CD4-positive, alpha-beta T cell treated with Interleukin-6 at 100 ng/mL for 8 hours (primary cell): ENCODE results near the gene CACNA1A.
A peak's percentile ranks its signal among the peaks of the same experiment; 100 is the strongest.

Experiments
- DNase-seq: peaks from one replicate; pipeline ENCODE4 v3.0.0-alpha.2; 2020; ENCODE audit warnings: mixed read lengths, low spot score

The CACNA1A gene

DNA sequence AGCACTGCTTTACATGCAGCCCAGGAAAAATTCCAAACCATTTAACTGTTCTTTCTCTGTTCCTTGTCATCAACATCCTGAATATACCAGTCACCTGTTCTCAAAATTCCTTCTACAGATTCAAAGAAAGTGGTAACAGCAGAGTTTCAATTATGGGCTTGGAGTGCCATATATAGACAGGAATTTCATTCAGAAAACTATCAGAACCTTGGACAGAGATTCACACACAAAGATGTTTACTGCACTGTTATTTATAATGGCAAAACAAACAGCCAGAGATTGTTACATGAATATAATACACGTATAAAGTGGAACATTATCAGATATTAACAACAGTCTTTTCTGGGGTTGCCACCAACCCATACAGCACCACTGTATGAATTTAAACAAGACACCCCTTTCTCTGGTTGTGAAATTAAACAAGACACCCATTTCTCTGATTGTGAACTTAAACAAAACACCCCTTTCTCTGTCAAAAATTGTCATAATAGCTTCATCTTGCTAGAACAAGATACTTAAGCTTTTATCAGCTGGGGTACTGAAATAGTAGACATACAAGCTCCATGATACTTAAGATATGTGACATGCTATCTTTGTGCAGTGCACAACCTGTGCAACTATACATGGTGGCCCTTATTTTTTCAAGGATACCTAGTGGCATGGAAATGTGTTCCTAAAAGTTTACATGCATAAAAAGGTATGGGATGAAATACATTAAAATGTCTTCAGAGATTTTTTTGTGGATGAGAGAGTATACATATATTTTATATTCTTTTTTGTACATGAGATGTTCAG lies 12.6 kb downstream of the CACNA1A start:
- no peak for DNase-seq

DNA sequence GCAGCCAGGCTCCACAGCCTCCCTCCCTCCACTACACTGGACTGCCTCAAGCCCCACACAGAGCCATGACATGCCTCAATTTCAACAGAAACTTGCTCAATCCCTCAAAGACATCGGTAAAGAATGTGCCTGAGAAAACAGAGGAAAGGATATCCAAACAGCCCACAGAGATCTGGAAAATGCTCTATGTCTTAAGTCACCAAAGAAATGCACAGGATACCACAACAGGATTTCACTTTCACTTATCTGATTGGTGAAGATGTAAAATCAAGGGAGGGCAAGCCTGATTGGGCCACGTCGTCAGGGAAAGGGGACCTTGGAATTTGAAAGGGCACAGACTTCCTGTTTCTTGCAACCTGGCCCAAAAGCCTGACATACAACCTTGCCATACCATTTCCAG lies 14.2 kb downstream of the CACNA1A start:
- DNase-seq = no peak

GRCh38 chr19:13487985-13488384 lies 18.3 kb downstream of the CACNA1A start:
- DNase-seq = no peak

- DNase-seq = no peak
These were observed 22.1 kb downstream of the CACNA1A start for GRCh38 chr19:13484166-13484565.

DNA sequence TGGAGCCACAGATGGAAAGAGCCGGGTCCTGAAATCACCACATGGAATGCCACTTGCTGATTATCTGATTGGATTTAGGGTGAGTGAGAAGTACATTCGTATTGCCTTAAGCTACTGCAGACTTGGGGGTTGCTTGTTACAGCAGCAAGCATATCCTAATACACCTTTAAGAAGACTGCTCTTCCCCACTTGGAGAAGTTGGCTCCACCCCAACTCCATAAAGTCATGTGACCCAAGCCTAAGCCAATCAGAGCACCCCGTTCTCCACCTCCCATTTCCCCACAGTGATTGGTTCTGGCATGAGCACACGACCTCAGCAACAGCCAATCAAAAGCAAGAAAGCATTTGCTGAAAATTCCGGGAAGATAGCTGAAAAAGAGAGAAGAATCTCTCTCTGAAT lies 23.1 kb downstream of the CACNA1A start:
- no peak for DNase-seq

GRCh38 chr19:13478576-13478975 lies 27.7 kb downstream of the CACNA1A start:
- DNase-seq = no peak

DNA sequence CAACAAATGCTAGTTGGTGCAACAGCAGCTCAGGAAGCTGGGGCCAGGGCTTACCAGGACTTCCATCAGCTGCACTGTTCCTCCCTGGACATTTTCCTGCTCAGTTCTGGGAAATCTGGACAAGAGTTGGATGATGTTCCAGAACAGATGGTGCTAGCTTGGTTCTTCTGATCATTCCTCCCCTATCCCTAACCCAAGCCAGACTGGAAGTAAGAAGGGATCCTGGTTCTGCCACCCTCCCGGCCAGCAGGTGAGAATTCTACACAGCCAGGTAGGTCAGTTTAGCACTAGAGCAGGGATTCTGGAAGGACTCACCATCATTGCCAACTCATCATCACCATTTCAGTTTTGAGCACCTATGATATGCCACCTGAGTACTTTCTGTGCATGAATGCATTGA lies 30.2 kb downstream of the CACNA1A start:
- DNase-seq = no peak

DNA sequence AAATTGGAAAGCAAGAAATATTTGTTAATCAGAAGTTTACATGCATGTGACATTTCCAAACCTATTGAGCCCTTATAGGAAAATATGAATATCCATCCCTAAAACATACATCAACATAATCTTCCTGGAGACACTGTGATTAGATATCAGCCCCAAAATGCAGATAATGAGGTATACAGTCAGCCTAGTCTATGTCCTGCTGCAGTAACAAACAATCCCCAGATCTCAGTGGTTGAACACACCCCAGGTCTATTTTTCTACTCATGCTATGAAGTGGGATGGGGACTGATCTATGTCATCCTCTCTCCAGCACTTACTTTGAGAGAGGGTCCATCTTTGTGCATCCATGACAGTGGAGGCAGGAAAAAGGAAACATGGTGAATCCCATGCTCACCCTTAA lies 31.2 kb downstream of the CACNA1A start:
- DNase-seq = no peak

DNA sequence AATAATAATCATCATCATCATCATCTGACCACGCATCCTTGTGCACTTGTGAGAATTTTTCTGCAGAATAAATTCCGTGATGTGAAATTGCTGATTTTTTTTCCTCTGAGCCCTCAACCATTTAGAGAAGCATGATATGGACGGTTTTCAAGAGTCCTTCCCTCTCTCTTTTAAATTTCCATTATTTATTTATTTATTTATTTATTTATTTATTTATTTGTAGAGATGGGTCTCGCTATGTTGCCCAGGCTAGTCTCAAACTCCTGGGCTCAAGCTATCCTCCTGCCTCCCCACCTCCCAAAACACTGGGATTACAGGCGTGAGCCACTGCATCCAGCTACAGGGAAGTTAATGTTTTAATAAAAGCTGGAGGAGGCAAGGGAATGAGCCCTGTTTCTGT lies 39.6 kb downstream of the CACNA1A start:
- no peak for DNase-seq

- no peak for DNase-seq
These were observed 43.0 kb downstream of the CACNA1A start for GRCh38 chr19:13463296-13463695.

- DNase-seq = no peak
These were observed 44.7 kb downstream of the CACNA1A start for GRCh38 chr19:13461536-13461935.

- DNase-seq = no peak
These were observed 46.2 kb downstream of the CACNA1A start for GRCh38 chr19:13460045-13460444.

DNA sequence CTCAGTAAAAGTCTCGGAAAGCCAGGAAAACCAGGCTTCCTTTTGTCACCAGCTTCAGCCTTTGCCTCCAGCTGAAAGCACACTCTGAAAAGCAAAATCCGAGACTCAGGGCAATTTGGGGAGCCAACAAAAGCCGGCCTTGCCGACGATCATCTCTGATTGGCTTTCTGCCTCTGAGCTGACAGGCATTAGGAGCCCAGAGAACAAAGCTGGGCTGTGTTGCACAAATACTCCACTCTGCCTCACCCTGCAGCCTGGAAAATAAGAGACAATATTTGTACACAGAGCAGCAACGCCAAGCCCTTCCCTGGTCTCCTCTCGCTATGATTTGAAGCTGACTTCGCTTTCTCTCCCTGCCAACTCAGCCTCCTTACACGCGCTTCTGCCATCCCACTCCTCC lies 46.9 kb downstream of the CACNA1A start:
- no peak for DNase-seq

GRCh38 chr19:13451434-13451995 lies 54.8 kb downstream of the CACNA1A start:
- DNase-seq = no peak

- no peak for DNase-seq
These were observed 58.3 kb downstream of the CACNA1A start for GRCh38 chr19:13447978-13448377.

GRCh38 chr19:13441810-13442512 lies 64.3 kb downstream of the CACNA1A start:
- no peak for DNase-seq

GRCh38 chr19:13437919-13438618 lies 68.2 kb downstream of the CACNA1A start:
- DNase-seq = no peak

DNA sequence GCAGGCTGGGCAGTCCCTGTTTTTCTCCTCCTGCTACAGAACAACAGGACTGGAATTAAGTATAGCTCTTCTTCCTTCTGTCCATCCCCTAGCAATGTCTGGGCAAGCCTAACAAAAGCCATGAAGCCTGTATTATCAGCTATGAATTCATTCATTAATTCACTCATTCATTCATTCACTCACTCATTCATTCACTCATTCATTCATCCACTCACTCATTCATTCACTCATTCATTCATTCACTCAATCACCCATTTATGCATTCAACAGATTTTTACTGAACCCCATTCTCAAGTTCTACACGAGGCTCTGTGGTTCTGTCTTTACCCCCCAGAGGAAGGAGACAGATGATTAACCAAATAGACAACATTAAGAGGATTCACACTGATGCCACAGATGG lies 69.9 kb downstream of the CACNA1A start:
- DNase-seq = no peak

DNA sequence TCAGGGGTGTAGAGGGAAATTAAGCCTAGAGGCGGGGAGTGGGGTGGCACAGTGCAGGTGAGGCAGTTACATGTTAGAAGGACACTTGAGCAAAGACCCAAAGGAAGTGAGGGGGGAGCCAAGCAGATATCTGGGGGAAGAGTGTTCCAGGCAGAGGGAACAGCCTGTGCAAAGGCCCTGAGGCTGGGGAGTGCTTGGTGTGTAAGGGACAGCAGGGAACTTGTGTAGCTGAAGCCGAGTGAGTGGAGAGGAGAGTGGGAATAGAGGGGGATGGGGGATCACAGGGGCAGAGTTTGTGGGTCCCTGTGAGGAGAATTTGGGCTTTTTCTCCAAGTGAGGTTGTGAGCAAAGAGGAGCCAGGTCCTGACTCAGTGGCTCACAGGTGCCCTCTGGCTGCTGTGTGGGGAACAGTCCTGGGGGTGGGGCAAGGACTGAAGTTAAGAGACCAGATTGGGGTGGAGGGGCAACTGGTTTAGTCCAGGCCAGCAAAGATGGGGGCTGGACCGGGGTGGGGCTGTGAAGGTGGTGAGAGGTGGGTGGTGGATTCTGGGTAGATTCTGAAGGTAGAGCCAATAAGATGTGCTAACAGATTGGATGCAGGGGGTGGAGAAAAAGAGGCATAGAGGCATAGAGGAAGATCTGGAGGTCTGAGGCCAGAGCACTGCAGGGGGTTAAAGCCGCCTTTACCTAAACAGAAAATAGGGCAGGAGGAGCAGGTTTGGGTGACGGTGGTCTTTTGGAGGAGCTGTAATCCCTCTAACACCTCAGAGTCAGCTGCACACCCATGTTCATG lies 75.3 kb downstream of the CACNA1A start:
- peak; percentile 7 for DNase-seq

GRCh38 chr19:13429563-13429962 lies 76.7 kb downstream of the CACNA1A start:
- no peak for DNase-seq

GRCh38 chr19:13428352-13428751 lies 77.9 kb downstream of the CACNA1A start:
- peak; percentile 3 for DNase-seq
